DMS 273 treated with DMSO at 0.1 percent for 48 hours (cell line): ENCODE data around the gene DDX1.
"Not testable (repeated sequence)": the region's sequence is repeated elsewhere in the genome, so short reads cannot be mapped to it uniquely, and the experiment has no call there.

Source experiments
- DNase-seq: peaks from one replicate; lab custom pipeline; 2025; lab: John Stamatoyannopoulos, UW

The DDX1 gene

DNA sequence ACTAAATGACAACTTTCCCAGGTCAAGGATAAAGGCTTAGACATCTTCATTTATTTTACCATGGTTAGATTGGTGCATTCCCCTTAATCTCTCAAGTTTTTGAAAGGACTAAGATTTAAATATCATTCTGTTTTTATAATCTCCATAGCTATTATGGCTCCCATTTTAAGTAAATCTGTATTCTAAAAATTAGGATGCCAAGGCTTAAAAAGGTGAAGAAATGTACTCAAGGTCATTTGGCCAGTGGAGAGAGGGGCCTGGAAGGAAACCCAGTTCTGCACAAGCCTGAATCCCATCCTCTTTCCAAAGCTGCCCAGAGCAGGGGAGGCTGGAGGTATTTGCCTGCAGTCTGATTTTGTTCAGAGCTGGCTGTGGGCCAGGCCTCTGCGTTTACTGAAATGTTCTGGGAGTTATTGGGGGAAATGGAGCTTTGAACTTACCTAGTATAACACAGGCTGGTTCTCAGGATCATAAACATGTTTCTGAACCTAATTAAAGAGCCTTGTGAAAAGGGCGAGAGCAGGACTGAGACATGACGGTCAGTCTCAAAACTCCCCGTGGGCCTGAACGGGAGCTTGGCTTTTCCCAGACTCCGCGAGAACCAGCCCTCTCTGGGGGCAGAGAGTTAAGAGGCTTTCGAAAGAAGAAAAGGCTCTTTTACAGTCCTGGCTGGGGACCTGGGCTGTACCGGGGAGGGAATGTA lies 85.6 kb downstream of the DDX1 start:
- DNase-seq: no peak

DNA sequence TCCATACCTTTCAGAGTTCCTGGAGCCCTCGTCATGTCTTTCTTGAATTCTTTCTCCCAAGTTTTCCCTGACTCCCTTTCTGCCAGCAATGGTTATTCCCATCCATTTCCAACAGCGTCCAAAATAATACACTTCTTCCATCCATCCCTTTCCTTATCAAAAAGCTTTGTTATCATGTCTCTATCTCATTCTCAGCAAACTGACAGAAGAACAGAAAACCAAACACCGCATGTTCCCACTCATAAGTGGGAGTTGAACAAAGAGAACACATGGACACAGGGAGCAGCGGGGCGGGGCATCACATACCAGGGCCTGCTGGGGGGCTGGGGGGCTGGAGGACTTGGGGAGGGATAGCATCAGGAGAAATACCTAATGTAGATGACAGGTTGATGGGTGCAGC lies 86.7 kb downstream of the DDX1 start:
- no peak for DNase-seq

DNA sequence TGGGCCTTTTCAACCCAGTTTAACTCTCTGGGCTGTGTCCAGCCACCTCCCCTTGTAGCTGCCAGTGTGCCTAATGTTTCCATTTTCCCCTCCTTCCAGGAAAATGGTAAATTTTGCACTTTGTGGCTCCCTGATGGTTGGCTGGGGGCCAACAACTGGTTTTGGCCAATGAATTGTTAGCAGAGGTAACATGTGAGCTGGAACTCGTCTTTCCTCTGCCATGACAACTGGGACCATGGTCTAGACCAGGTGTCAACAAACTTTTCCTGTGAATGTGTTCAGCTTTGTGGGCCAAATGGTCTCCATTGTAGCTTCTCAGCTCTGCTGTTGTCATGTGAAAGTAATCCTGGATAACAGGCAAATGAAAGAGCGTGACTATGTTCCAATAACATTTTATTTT lies 87.2 kb downstream of the DDX1 start:
- no peak for DNase-seq

- DNase-seq: no peak
These were observed 87.8 kb downstream of the DDX1 start for GRCh38 chr2:15679386-15679924.

- DNase-seq: not testable (repeated sequence)
These were observed 88.5 kb downstream of the DDX1 start for GRCh38 chr2:15680132-15680531.
